AG04449 (cell line): ENCODE data around the gene KICS2.

Experiments
- CTCF ChIA-PET: fragments of 350-600 bp; formaldehyde crosslinking; extraction: SDS; loops from one replicate; lab custom pipeline; 2021; ENCODE audit warnings: antibody characterized with exemption; lab: Yijun Ruan, JAX
- POLR2A ChIA-PET: fragments of 400-600, 350-600 bp; formaldehyde crosslinking; extraction: SDS; loops from one replicate; lab custom pipeline; 2020; ENCODE audit warnings: antibody characterized with exemption, inconsistent platforms; lab: Yijun Ruan, JAX
- DNase-seq: peaks from one replicate; pipeline ENCODE4 v3.0.0-alpha.2; 2010; ENCODE audit warnings: low read depth, low spot score
- H3K4me3 ChIP-seq: 2 replicates; pipeline ENCODE4 v1.5.1; 2011; ENCODE audit warnings: low read depth, mild to moderate bottlenecking, control low read depth, low read length
- CTCF ChIP-seq: IDR thresholded peaks from one replicate; pipeline ENCODE4 v1.5.1; 2011; ENCODE audit warnings: mild to moderate bottlenecking, moderate library complexity, low read length, control low read depth, inconsistent platforms; ENCODE audit not compliant: insufficient read depth; ENCODE audit errors: missing control alignments

Gene KICS2

GRCh38 chr12:64240781-64241180 lies 18.7 kb upstream of the KICS2 start:
- no peak for TF ChIP-seq CTCF
- no peak for DNase-seq
- no peak overlapping the region for H3K4me3 ChIP-seq
- POLR2A ChIA-PET, result no interaction called here
- CTCF ChIA-PET, result interaction anchor here (0.8 to 4.8 kb wide), 5 partner anchors 15 to 414 kb away, joined by 3 to 24 read pairs (median 15); partner anchors contain the start of gene SRGAP1

GRCh38 chr12:64237382-64237781 lies 15.3 kb upstream of the KICS2 start:
- ChIA-PET POLR2A (no interaction called here), CTCF (interaction anchor here (1.3 to 3.1 kb wide), 5 partner anchors 19 to 411 kb away, joined by 4 to 28 read pairs (median 4); no protein-coding TSS in a partner anchor)
- DNase-seq, result no peak
- TF ChIP-seq CTCF, result no peak
- H3K4me3 ChIP-seq, result no peak overlapping the region

- DNase-seq, result no peak
- CTCF ChIA-PET, result interaction anchor here (0.5 to 3.1 kb wide), 10 partner anchors 8 to 414 kb away, joined by 3 to 28 read pairs (median 4); partner anchors contain the start of gene SRGAP1
These were observed 14.5 kb upstream of the KICS2 start for GRCh38 chr12:64236549-64236948.

GRCh38 chr12:64232196-64232595 lies 10.1 kb upstream of the KICS2 start:
- POLR2A ChIA-PET, result interaction anchor here (1.1 kb wide), 1 partner anchor 10 kb away, joined by 3 read pairs; the partner anchor contains the start of gene KICS2
- TF ChIP-seq CTCF, result no peak
- H3K4me3 ChIP-seq, result no peak overlapping the region
- CTCF ChIA-PET, result interaction anchor here (1.1 kb wide), 1 partner anchor 388 kb away, joined by 3 read pairs; the partner anchor contains the start of gene SRGAP1
- no peak for DNase-seq

More at GRCh38 chr12:64236549-64236948, 14.5 kb upstream of the KICS2 start:
- no peak overlapping the region for H3K4me3 ChIP-seq
- POLR2A ChIA-PET, result no interaction called here
- peak; percentile 20 for TF ChIP-seq CTCF

- POLR2A ChIA-PET, result no interaction called here
- DNase-seq, result no peak
- no peak overlapping the region for H3K4me3 ChIP-seq
- no peak for TF ChIP-seq CTCF
- CTCF ChIA-PET, result no interaction called here
These were observed 7.7 kb upstream of the KICS2 start for GRCh38 chr12:64229796-64230195.

- H3K4me3 ChIP-seq, result no peak overlapping the region
- POLR2A ChIA-PET, result no interaction called here
- no peak for TF ChIP-seq CTCF
- CTCF ChIA-PET, result no interaction called here
- DNase-seq, result no peak
These were observed 7.1 kb upstream of the KICS2 start for GRCh38 chr12:64229240-64229639.
